Measurements from ENCODE around the gene CHST15.
"Not testable (repeated sequence)": the region's sequence is repeated elsewhere in the genome, so short reads cannot be mapped to it uniquely, and the experiment has no call there.

DNA sequence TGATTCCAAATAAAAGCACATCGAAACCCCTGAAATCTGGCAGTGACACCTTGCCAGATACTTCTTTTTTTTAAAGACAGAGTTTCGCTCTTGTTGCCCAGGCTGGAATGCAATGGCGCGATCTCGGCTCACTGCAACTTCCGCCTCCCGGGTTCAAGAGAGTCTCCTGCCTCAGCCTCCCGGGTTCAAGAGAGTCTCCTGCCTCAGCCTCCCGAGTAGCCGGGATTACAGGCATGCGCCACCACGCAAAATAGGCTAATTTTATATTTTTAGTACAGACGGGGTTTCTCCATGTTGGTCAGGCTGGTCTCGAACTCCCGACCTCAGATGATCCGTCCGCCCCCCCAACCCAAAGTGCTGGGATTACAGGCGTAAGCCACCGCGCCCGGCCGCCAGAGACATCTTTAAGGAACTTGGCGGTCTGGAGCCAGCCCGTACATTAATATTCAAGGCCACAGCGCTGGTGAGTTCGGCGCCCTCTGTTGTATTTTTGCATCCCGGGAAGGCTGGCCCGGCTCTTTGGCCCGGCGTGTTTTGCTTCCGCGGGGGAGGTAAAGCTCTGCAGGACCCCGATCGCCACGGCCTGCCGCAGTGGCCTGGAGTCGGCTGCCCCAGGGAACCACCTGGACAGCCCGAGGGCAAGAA is 498 bp upstream of the CHST15 start:
- not testable (repeated sequence) for TF ChIP-seq MYC (CRISPR knock-in tag; IDR thresholded peaks at IDR 0.05; ENCODE audit: borderline replicate concordance); CREM (IDR thresholded peaks at IDR 0.05); CREM (CRISPR knock-in tag; IDR thresholded peaks at IDR 0.05); KDM1A (CRISPR knock-in tag; IDR thresholded peaks at IDR 0.05); ZNF572 (CRISPR knock-in tag; IDR thresholded peaks at IDR 0.05); POLR2AphosphoS5 (IDR thresholded peaks at IDR 0.05; ENCODE audit: low read depth, low read length); PHB2 (IDR thresholded peaks at IDR 0.05; ENCODE audit: partially characterized antibody); BHLHE40 (IDR thresholded peaks at IDR 0.05; ENCODE audit: low read length); ZBTB49 (CRISPR knock-in tag; IDR thresholded peaks at IDR 0.05; ENCODE audit: borderline replicate concordance); GABPA (IDR thresholded peaks at IDR 0.05; ENCODE audit: low read depth, low read length); GABPA (CRISPR knock-in tag; IDR thresholded peaks at IDR 0.05; ENCODE audit: low read depth); POLR2G (IDR thresholded peaks at IDR 0.05; ENCODE audit: low read depth, low read length); CTCF (CRISPR knock-in tag; IDR thresholded peaks at IDR 0.05)
- TF ChIP-seq, protein P1, sequence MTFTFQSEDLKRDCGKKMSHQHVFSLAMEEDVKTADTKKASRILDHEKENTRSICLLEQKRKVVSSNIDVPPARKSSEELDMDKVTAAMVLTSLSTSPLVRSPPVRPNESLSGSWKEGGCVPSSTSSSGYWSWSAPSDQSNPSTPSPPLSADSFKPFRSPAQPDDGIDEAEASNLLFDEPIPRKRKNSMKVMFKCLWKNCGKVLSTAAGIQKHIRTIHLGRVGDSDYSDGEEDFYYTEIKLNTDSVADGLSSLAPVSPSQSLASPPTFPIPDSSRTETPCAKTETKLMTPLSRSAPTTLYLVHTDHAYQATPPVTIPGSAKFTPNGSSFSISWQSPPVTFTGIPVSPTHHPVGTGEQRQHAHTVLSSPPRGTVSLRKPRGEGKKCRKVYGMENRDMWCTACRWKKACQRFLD (CRISPR knock-in tag; IDR thresholded peaks at IDR 0.05; ENCODE audit: borderline replicate concordance): not testable (repeated sequence)
- TF ChIP-seq, protein P2, sequence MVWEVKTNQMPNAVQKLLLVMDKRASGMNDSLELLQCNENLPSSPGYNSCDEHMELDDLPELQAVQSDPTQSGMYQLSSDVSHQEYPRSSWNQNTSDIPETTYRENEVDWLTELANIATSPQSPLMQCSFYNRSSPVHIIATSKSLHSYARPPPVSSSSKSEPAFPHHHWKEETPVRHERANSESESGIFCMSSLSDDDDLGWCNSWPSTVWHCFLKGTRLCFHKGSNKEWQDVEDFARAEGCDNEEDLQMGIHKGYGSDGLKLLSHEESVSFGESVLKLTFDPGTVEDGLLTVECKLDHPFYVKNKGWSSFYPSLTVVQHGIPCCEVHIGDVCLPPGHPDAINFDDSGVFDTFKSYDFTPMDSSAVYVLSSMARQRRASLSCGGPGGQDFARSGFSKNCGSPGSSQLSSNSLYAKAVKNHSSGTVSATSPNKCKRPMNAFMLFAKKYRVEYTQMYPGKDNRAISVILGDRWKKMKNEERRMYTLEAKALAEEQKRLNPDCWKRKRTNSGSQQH (CRISPR knock-in tag; IDR thresholded peaks at IDR 0.05; ENCODE audit: low read depth): not testable (repeated sequence)

All from HepG2 (cell line).